ENCODE data around the gene FAM89B.

FAM89B gene

GRCh38 chr11:65571940-65572339, 398 bp upstream of the FAM89B start:
- TF ChIP-seq TAF1 (IDR thresholded peaks at IDR 0.05; ENCODE audit: borderline replicate concordance, insufficient read depth, low read length) (no peak), SIN3A (IDR thresholded peaks at IDR 0.05; ENCODE audit: borderline replicate concordance, insufficient read depth, low read length) (0 out of 2 replicates have a peak, but pooled peaks have one; percentile 41)

- TF ChIP-seq SIN3A (IDR thresholded peaks at IDR 0.05; ENCODE audit: borderline replicate concordance, insufficient read depth, low read length) = no peak
- TF ChIP-seq TAF1 (IDR thresholded peaks at IDR 0.05; ENCODE audit: borderline replicate concordance, insufficient read depth, low read length) = no peak
- no peak for TF ChIP-seq REST (IDR thresholded peaks at IDR 0.05; ENCODE audit: insufficient read depth in 1 of 2, low read depth in 2 of 2, low read length in 2 of 2)
- TF ChIP-seq FOXP2 (optimal IDR thresholded peaks at IDR 0.05; ENCODE audit: borderline replicate concordance, extremely low read depth, extremely low read length, insufficient read depth) = no peak
- TF ChIP-seq POLR2AphosphoS5 (IDR thresholded peaks at IDR 0.05; ENCODE audit: low read depth, low read length) = no peak
Measured at GRCh38 chr11:65573391-65574079, 1.2 kb downstream of the FAM89B start.

- TF ChIP-seq SIN3A (IDR thresholded peaks at IDR 0.05; ENCODE audit: borderline replicate concordance, insufficient read depth, low read length) (peak; percentile 43; the same call in 1 of the 2 replicates), REST (IDR thresholded peaks at IDR 0.05; ENCODE audit: insufficient read depth in 1 of 2, low read depth in 2 of 2, low read length in 2 of 2) (no peak)
Measured at GRCh38 chr11:65574109-65574810, 1.9 kb downstream of the FAM89B start.

- no peak for TF ChIP-seq FOXP2 (optimal IDR thresholded peaks at IDR 0.05; ENCODE audit: borderline replicate concordance, extremely low read depth, extremely low read length, insufficient read depth)
- peak; percentile 8; the same call in 1 of the 2 replicates for TF ChIP-seq SIN3A (IDR thresholded peaks at IDR 0.05; ENCODE audit: borderline replicate concordance, insufficient read depth, low read length)
- TF ChIP-seq TAF1 (IDR thresholded peaks at IDR 0.05; ENCODE audit: borderline replicate concordance, insufficient read depth, low read length) = peak; percentile 25; the same call in 1 of the 2 replicates
- TF ChIP-seq REST (IDR thresholded peaks at IDR 0.05; ENCODE audit: insufficient read depth in 1 of 2, low read depth in 2 of 2, low read length in 2 of 2) = no peak
- TF ChIP-seq POLR2AphosphoS5 (IDR thresholded peaks at IDR 0.05; ENCODE audit: low read depth, low read length) = peak; percentile 41
Measured at GRCh38 chr11:65574811-65575567, 2.7 kb downstream of the FAM89B start.

- TF ChIP-seq TAF1 (IDR thresholded peaks at IDR 0.05; ENCODE audit: borderline replicate concordance, insufficient read depth, low read length) (no peak), REST (IDR thresholded peaks at IDR 0.05; ENCODE audit: insufficient read depth in 1 of 2, low read depth in 2 of 2, low read length in 2 of 2) (no peak), POLR2AphosphoS5 (IDR thresholded peaks at IDR 0.05; ENCODE audit: low read depth, low read length) (no peak), SIN3A (IDR thresholded peaks at IDR 0.05; ENCODE audit: borderline replicate concordance, insufficient read depth, low read length) (no peak; the same call in 1 of the 2 replicates), FOXP2 (optimal IDR thresholded peaks at IDR 0.05; ENCODE audit: borderline replicate concordance, extremely low read depth, extremely low read length, insufficient read depth) (no peak)
Measured at GRCh38 chr11:65575568-65576231, 3.4 kb downstream of the FAM89B start, which contains the start of gene EHBP1L1. Gene EHBP1L1, plus strand, starts transcription at chr11:65576053. Its CDS starts 250 bp downstream, at chr11:65576303.
